Measurements from ENCODE around the gene WDR1.
"Not testable (repeated sequence)": the region's sequence is repeated elsewhere in the genome, so short reads cannot be mapped to it uniquely, and the experiment has no call there.

Gene WDR1

GRCh38 chr4:10131202-10131601 lies 14.6 kb upstream of the WDR1 start:
- no peak for DNase-seq (ENCODE audit: low spot score)

- DNase-seq (ENCODE audit: low spot score): no peak
These were observed 13.7 kb upstream of the WDR1 start for GRCh38 chr4:10130178-10130888.

- DNase-seq (ENCODE audit: low spot score): no peak
These were observed 12.9 kb upstream of the WDR1 start for GRCh38 chr4:10129196-10130177.

- DNase-seq (ENCODE audit: low spot score): no peak
These were observed 12.2 kb upstream of the WDR1 start for GRCh38 chr4:10128761-10129160.

- not testable (repeated sequence) for DNase-seq (ENCODE audit: low spot score)
These were observed 10.9 kb upstream of the WDR1 start for GRCh38 chr4:10127531-10127930.

GRCh38 chr4:10124167-10124930 lies 7.8 kb upstream of the WDR1 start:
- no peak for DNase-seq (ENCODE audit: low spot score)

GRCh38 chr4:10123227-10124101 lies 6.9 kb upstream of the WDR1 start:
- peak; percentile 79 for DNase-seq (ENCODE audit: low spot score)

- DNase-seq (ENCODE audit: low spot score): no peak
These were observed 5.8 kb upstream of the WDR1 start for GRCh38 chr4:10122236-10122932.

GRCh38 chr4:10121568-10122208 lies 5.1 kb upstream of the WDR1 start:
- peak; percentile 35 for DNase-seq (ENCODE audit: low spot score)

- no peak for DNase-seq (ENCODE audit: low spot score)
These were observed 4.5 kb upstream of the WDR1 start for GRCh38 chr4:10120943-10121567.

GRCh38 chr4:10119773-10120172 lies 3.2 kb upstream of the WDR1 start:
- DNase-seq (ENCODE audit: low spot score): no peak

- no peak for DNase-seq (ENCODE audit: low spot score)
These were observed 2.7 kb upstream of the WDR1 start for GRCh38 chr4:10119278-10119677.

- no peak for DNase-seq (ENCODE audit: low spot score)
These were observed 1.7 kb upstream of the WDR1 start for GRCh38 chr4:10118048-10119004.

- DNase-seq (ENCODE audit: low spot score): no peak
These were observed 904 bp upstream of the WDR1 start for GRCh38 chr4:10117359-10118047.

GRCh38 chr4:10115797-10116568 lies 616 bp downstream of the WDR1 start:
- peak; percentile 46 for DNase-seq (ENCODE audit: low spot score)

GRCh38 chr4:10115271-10115796 lies 1.3 kb downstream of the WDR1 start:
- no peak for DNase-seq (ENCODE audit: low spot score)

- no peak for DNase-seq (ENCODE audit: low spot score)
These were observed 2.0 kb downstream of the WDR1 start for GRCh38 chr4:10114607-10115006.
